ENCODE results near the gene ATF6B. TPM values are rescaled to one million over a fixed set of nuclear protein-coding genes. Genes with fewer than 3 reads are reported as not detected.
A peak's percentile ranks its signal among the peaks of the same experiment; 100 is the strongest.

ATF6B gene
- total and polyA plus RNA-seq, 5 donors from 2014 or later = 20.0 to 117 (median 25.9) TPM

- peaks cover 33% of the 10 kb centered on the region for H3K27me3 Mint-ChIP-seq
- ATAC-seq (ENCODE audit: low read depth in 2 of 2) = peak; percentile 83
- peaks cover 0 to 6% (median 0%) of the 10 kb centered on the region in 4 donors for H3K4me1 Mint-ChIP-seq
- H3K27ac Mint-ChIP-seq = peak overlapping the region in 1 of 3 donors; percentile 75
- no peaks in the 10 kb centered on the region for H3K27me3 ChIP-seq (ENCODE audit: control insufficient read depth, insufficient read depth, low read length)
- H3K4me1 ChIP-seq (ENCODE audit: control insufficient read depth, insufficient read depth, low read length, poor library complexity, severe bottlenecking) = peaks cover 4% of the 10 kb centered on the region
- no peak overlapping the region for H3K27ac ChIP-seq (ENCODE audit: insufficient read depth, low read length, poor library complexity, severe bottlenecking)
- no peaks in the 10 kb centered on the region for H3K9me3 Mint-ChIP-seq
- no peak overlapping the region for H3K4me3 ChIP-seq (ENCODE audit: low read depth, low read length)
- no peak overlapping the region for H3K4me3 Mint-ChIP-seq
- no peaks in the 10 kb centered on the region for H3K9me3 ChIP-seq (ENCODE audit: control insufficient read depth in 2 of 2, low read length in 2 of 2)
- H3K36me3 ChIP-seq (ENCODE audit: control insufficient read depth, insufficient read depth, low read length) = no peaks in the 10 kb centered on the region
- DNase-seq = peak; percentile 43 to 78 (median 62)
- H3K36me3 Mint-ChIP-seq = peaks cover 5% of the 10 kb centered on the region
Observed at GRCh38 chr6:32087574-32088486, 40.2 kb downstream of the ATF6B start.

- Mint-ChIP-seq H3K4me1 (peaks cover 0 to 6% (median 0%) of the 10 kb centered on the region in 4 donors), H3K27ac (no peak overlapping the region)
- DNase-seq = no peak
Observed at GRCh38 chr6:32086661-32087573, 41.1 kb downstream of the ATF6B start.

GRCh38 chr6:32085759-32086459 lies 42.1 kb downstream of the ATF6B start:
- no peaks in the 10 kb centered on the region for H3K27me3 ChIP-seq (ENCODE audit: control insufficient read depth, insufficient read depth, low read length)
- Mint-ChIP-seq H3K36me3 (peaks cover 9% of the 10 kb centered on the region), H3K27ac (no peak overlapping the region), H3K4me3 (no peak overlapping the region), H3K4me1 (peaks cover 0 to 6% (median 0%) of the 10 kb centered on the region in 4 donors), H3K27me3 (peaks cover 31% of the 10 kb centered on the region), H3K9me3 (peaks cover 0 to 2% (median 0%) of the 10 kb centered on the region in 7 donors)
- peaks cover 4% of the 10 kb centered on the region for H3K4me1 ChIP-seq (ENCODE audit: control insufficient read depth, insufficient read depth, low read length, poor library complexity, severe bottlenecking)
- no peaks in the 10 kb centered on the region for H3K36me3 ChIP-seq (ENCODE audit: control insufficient read depth, insufficient read depth, low read length)
- no peaks in the 10 kb centered on the region for H3K9me3 ChIP-seq (ENCODE audit: control insufficient read depth in 2 of 2, low read length in 2 of 2)
- no peak overlapping the region for H3K4me3 ChIP-seq (ENCODE audit: low read depth, low read length)
- ATAC-seq (ENCODE audit: low read depth in 2 of 2) (no peak), DNase-seq (no peak)
- no peak overlapping the region for H3K27ac ChIP-seq (ENCODE audit: insufficient read depth, low read length, poor library complexity, severe bottlenecking)

More at GRCh38 chr6:32086661-32087573, 41.1 kb downstream of the ATF6B start:
- Mint-ChIP-seq H3K4me3 (no peak overlapping the region), H3K36me3 (peaks cover 8% of the 10 kb centered on the region), H3K9me3 (peaks cover 0 to 2% (median 0%) of the 10 kb centered on the region in 7 donors), H3K27me3 (peaks cover 33% of the 10 kb centered on the region)
- Histone ChIP-seq H3K27ac (ENCODE audit: insufficient read depth, low read length, poor library complexity, severe bottlenecking) (no peak overlapping the region), H3K9me3 (ENCODE audit: control insufficient read depth in 2 of 2, low read length in 2 of 2) (no peaks in the 10 kb centered on the region), H3K36me3 (ENCODE audit: control insufficient read depth, insufficient read depth, low read length) (no peaks in the 10 kb centered on the region), H3K4me3 (ENCODE audit: low read depth, low read length) (no peak overlapping the region), H3K4me1 (ENCODE audit: control insufficient read depth, insufficient read depth, low read length, poor library complexity, severe bottlenecking) (peaks cover 4% of the 10 kb centered on the region), H3K27me3 (ENCODE audit: control insufficient read depth, insufficient read depth, low read length) (no peaks in the 10 kb centered on the region)
- no peak for ATAC-seq (ENCODE audit: low read depth in 2 of 2)

GRCh38 chr6:32084780-32085179 lies 43.3 kb downstream of the ATF6B start:
- H3K27ac Mint-ChIP-seq = no peak overlapping the region
- no peak overlapping the region for H3K4me3 Mint-ChIP-seq
- H3K27me3 Mint-ChIP-seq = peaks cover 25% of the 10 kb centered on the region
- Histone ChIP-seq H3K4me1 (ENCODE audit: control insufficient read depth, insufficient read depth, low read length, poor library complexity, severe bottlenecking) (peaks cover 4% of the 10 kb centered on the region), H3K36me3 (ENCODE audit: control insufficient read depth, insufficient read depth, low read length) (no peaks in the 10 kb centered on the region), H3K4me3 (ENCODE audit: low read depth, low read length) (no peak overlapping the region), H3K9me3 (ENCODE audit: control insufficient read depth in 2 of 2, low read length in 2 of 2) (no peaks in the 10 kb centered on the region), H3K27ac (ENCODE audit: insufficient read depth, low read length, poor library complexity, severe bottlenecking) (no peak overlapping the region), H3K27me3 (ENCODE audit: control insufficient read depth, insufficient read depth, low read length) (no peaks in the 10 kb centered on the region)
- H3K4me1 Mint-ChIP-seq = peaks cover 0 to 6% (median 0%) of the 10 kb centered on the region in 4 donors
- peaks cover 14% of the 10 kb centered on the region for H3K36me3 Mint-ChIP-seq
- DNase-seq (no peak), ATAC-seq (ENCODE audit: low read depth in 2 of 2) (no peak)
- H3K9me3 Mint-ChIP-seq = peaks cover 0 to 2% (median 0%) of the 10 kb centered on the region in 7 donors

GRCh38 chr6:32083812-32084768 lies 44.0 kb downstream of the ATF6B start:
- Histone ChIP-seq H3K4me1 (ENCODE audit: control insufficient read depth, insufficient read depth, low read length, poor library complexity, severe bottlenecking) (peaks cover 4% of the 10 kb centered on the region), H3K36me3 (ENCODE audit: control insufficient read depth, insufficient read depth, low read length) (no peaks in the 10 kb centered on the region), H3K4me3 (ENCODE audit: low read depth, low read length) (no peak overlapping the region), H3K27me3 (ENCODE audit: control insufficient read depth, insufficient read depth, low read length) (no peaks in the 10 kb centered on the region), H3K27ac (ENCODE audit: insufficient read depth, low read length, poor library complexity, severe bottlenecking) (no peak overlapping the region), H3K9me3 (ENCODE audit: control insufficient read depth in 2 of 2, low read length in 2 of 2) (no peaks in the 10 kb centered on the region)
- Mint-ChIP-seq H3K4me1 (peaks cover 0 to 6% (median 0%) of the 10 kb centered on the region in 4 donors), H3K36me3 (peaks cover 14% of the 10 kb centered on the region), H3K9me3 (peaks cover 0 to 2% (median 0%) of the 10 kb centered on the region in 7 donors), H3K27ac (peak overlapping the region in 1 of 3 donors; percentile 69), H3K27me3 (peaks cover 21% of the 10 kb centered on the region), H3K4me3 (no peak overlapping the region)
- DNase-seq = no peak
- ATAC-seq (ENCODE audit: low read depth in 2 of 2) = no peak

- peaks cover 14% of the 10 kb centered on the region for H3K36me3 Mint-ChIP-seq
- ATAC-seq (ENCODE audit: low read depth in 2 of 2) = no peak
Observed at GRCh38 chr6:32082935-32083334, 45.1 kb downstream of the ATF6B start.

More at GRCh38 chr6:32082935-32083334, 45.1 kb downstream of the ATF6B start:
- no peaks in the 10 kb centered on the region for H3K36me3 ChIP-seq (ENCODE audit: control insufficient read depth, insufficient read depth, low read length)
- H3K9me3 Mint-ChIP-seq = peaks cover 0 to 2% (median 0%) of the 10 kb centered on the region in 7 donors
- H3K27ac ChIP-seq (ENCODE audit: insufficient read depth, low read length, poor library complexity, severe bottlenecking) = no peak overlapping the region
- no peak for DNase-seq
- no peak overlapping the region for H3K27ac Mint-ChIP-seq
- peaks cover 4% of the 10 kb centered on the region for H3K4me1 ChIP-seq (ENCODE audit: control insufficient read depth, insufficient read depth, low read length, poor library complexity, severe bottlenecking)
- no peak overlapping the region for H3K4me3 ChIP-seq (ENCODE audit: low read depth, low read length)
- H3K9me3 ChIP-seq (ENCODE audit: control insufficient read depth in 2 of 2, low read length in 2 of 2) = no peaks in the 10 kb centered on the region
- H3K4me3 Mint-ChIP-seq = no peak overlapping the region
- no peaks in the 10 kb centered on the region for H3K27me3 ChIP-seq (ENCODE audit: control insufficient read depth, insufficient read depth, low read length)
- H3K27me3 Mint-ChIP-seq = peaks cover 21% of the 10 kb centered on the region
- H3K4me1 Mint-ChIP-seq = peaks cover 0 to 4% (median 2%) of the 10 kb centered on the region in 4 donors
